Measurements from ENCODE around the gene TSEN54.
A peak's percentile ranks its signal among the peaks of the same experiment; 100 is the strongest.

TSEN54 gene

GRCh38 chr17:75516255-75516618 is at the start of gene TSEN54:
TSEN54 (plus strand) TSS chr17:75516528; CDS start chr17:75516561, 33 bp downstream.
- DNase-seq (ENCODE audit: low read depth in 2 of 2): peak; percentile 89 to 92
- no peak for TF ChIP-seq CTCF (IDR thresholded peaks at IDR 0.05; ENCODE audit: low read depth, low read length)
- H3K4me3 ChIP-seq (replicated peaks in 1 of 2; ENCODE audit: low read depth in 2 of 2, low read length in 2 of 2): peak within 1 kb of the TSS; percentile 82 to 83

GRCh38 chr17:75468291-75468754 is 48.0 kb upstream of the TSEN54 start:
- no peak for DNase-seq (ENCODE audit: low read depth in 2 of 2)
- TF ChIP-seq CTCF (IDR thresholded peaks at IDR 0.05; ENCODE audit: low read depth, low read length): no peak
- no peak overlapping the region for H3K4me3 ChIP-seq (replicated peaks in 1 of 2; ENCODE audit: low read depth in 2 of 2, low read length in 2 of 2)

GRCh38 chr17:75468779-75469373 is 47.5 kb upstream of the TSEN54 start:
- DNase-seq (ENCODE audit: low read depth in 2 of 2): no peak
- no peak for TF ChIP-seq CTCF (IDR thresholded peaks at IDR 0.05; ENCODE audit: low read depth, low read length)

GRCh38 chr17:75471207-75471606 is 45.1 kb upstream of the TSEN54 start:
- DNase-seq (ENCODE audit: low read depth in 2 of 2): no peak
- no peak overlapping the region for H3K4me3 ChIP-seq (replicated peaks in 1 of 2; ENCODE audit: low read depth in 2 of 2, low read length in 2 of 2)
- TF ChIP-seq CTCF (IDR thresholded peaks at IDR 0.05; ENCODE audit: low read depth, low read length): no peak

More at GRCh38 chr17:75468779-75469373, 47.5 kb upstream of the TSEN54 start:
- H3K4me3 ChIP-seq (replicated peaks in 1 of 2; ENCODE audit: low read depth in 2 of 2, low read length in 2 of 2): no peak overlapping the region

GRCh38 chr17:75472119-75472518 is 44.2 kb upstream of the TSEN54 start:
- H3K4me3 ChIP-seq (replicated peaks in 1 of 2; ENCODE audit: low read depth in 2 of 2, low read length in 2 of 2): no peak overlapping the region
- no peak for TF ChIP-seq CTCF (IDR thresholded peaks at IDR 0.05; ENCODE audit: low read depth, low read length)
- no peak for DNase-seq (ENCODE audit: low read depth in 2 of 2)

GRCh38 chr17:75473246-75473645 is 43.1 kb upstream of the TSEN54 start:
- DNase-seq (ENCODE audit: low read depth in 2 of 2): no peak
- no peak overlapping the region for H3K4me3 ChIP-seq (replicated peaks in 1 of 2; ENCODE audit: low read depth in 2 of 2, low read length in 2 of 2)
- TF ChIP-seq CTCF (IDR thresholded peaks at IDR 0.05; ENCODE audit: low read depth, low read length): no peak

GRCh38 chr17:75474736-75475135 is 41.6 kb upstream of the TSEN54 start:
- no peak for DNase-seq (ENCODE audit: low read depth in 2 of 2)
- H3K4me3 ChIP-seq (replicated peaks in 1 of 2; ENCODE audit: low read depth in 2 of 2, low read length in 2 of 2): no peak overlapping the region
- no peak for TF ChIP-seq CTCF (IDR thresholded peaks at IDR 0.05; ENCODE audit: low read depth, low read length)

Measured in cardiac fibroblast (primary cell).